GM10266 (cell line): Measurements from ENCODE around the gene APLF.

Source experiments
- DNase-seq: peaks from one replicate; pipeline ENCODE4 v3.0.0; 2012; ENCODE audit errors: extremely low spot score
- TF ChIP-seq, protein P1 (sequence below): IDR thresholded peaks from 2 replicates; pipeline ENCODE4 v1.5.1; 2012; ENCODE audit warnings: mild to moderate bottlenecking, low read depth; ENCODE audit not compliant: control insufficient read depth, insufficient read depth; ENCODE audit errors: missing control alignments

Gene APLF

DNA sequence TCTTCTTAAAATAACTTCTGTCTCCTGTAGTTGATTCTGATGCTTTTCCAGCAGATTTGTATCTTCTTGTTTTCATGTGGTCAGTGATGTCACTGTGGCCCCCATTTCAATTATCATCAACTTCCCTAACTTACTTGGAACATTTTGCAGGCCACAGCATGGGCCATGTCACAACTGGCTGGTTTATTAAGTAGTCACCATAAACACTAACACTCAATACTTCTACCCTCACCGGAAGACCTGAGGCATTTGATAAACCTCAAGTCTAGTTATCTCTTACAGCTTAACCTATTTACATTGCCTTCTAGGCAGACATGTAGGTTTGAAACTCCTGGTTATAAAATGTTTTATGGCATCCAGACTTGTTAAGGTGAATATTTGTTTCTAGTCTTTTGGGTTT lies 138.6 kb downstream of the APLF start:
- TF ChIP-seq, protein P1, sequence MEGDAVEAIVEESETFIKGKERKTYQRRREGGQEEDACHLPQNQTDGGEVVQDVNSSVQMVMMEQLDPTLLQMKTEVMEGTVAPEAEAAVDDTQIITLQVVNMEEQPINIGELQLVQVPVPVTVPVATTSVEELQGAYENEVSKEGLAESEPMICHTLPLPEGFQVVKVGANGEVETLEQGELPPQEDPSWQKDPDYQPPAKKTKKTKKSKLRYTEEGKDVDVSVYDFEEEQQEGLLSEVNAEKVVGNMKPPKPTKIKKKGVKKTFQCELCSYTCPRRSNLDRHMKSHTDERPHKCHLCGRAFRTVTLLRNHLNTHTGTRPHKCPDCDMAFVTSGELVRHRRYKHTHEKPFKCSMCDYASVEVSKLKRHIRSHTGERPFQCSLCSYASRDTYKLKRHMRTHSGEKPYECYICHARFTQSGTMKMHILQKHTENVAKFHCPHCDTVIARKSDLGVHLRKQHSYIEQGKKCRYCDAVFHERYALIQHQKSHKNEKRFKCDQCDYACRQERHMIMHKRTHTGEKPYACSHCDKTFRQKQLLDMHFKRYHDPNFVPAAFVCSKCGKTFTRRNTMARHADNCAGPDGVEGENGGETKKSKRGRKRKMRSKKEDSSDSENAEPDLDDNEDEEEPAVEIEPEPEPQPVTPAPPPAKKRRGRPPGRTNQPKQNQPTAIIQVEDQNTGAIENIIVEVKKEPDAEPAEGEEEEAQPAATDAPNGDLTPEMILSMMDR, result no peak
- no peak for DNase-seq

DNA sequence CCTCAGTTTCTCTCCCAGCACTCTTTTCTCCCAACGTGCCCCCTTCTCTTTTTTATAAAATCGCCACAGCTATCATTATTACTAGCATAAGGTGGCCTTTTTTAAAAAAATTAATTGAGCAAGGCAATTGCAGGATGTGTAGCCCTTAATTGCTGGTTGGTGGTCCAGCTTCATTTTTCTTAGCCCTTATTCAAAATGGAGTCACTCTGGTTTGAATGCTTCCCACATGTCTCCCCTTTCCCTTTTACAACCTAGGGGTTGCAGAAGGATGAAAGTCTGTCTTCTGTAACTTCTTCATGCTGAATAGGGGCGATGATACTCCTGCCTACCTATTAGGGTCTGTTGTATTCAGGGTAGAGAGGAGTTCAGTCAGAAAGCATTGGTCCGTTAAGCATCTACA lies 139.4 kb downstream of the APLF start:
- no peak for DNase-seq
- TF ChIP-seq, protein P1, result no peak

DNA sequence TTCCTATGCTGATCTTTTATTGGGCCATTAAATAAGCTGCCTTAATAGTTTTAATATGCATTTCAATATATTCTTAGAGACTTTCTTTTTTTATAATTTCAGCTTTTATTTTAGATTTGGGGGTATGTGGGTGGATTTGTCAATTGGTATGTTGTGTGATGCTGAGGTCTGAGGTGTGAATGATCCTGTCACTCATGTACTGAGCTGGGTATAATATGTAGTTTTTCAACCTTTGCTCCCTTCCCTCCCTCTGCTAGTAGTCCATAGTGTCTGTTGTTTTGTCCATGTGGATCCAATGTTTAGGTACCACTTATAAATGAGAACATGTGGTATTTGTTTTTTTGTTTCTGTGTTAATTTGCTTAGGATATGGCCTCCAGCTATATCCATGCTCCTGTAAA lies 140.5 kb downstream of the APLF start:
- DNase-seq, result no peak
- TF ChIP-seq, protein P1, result no peak

DNA sequence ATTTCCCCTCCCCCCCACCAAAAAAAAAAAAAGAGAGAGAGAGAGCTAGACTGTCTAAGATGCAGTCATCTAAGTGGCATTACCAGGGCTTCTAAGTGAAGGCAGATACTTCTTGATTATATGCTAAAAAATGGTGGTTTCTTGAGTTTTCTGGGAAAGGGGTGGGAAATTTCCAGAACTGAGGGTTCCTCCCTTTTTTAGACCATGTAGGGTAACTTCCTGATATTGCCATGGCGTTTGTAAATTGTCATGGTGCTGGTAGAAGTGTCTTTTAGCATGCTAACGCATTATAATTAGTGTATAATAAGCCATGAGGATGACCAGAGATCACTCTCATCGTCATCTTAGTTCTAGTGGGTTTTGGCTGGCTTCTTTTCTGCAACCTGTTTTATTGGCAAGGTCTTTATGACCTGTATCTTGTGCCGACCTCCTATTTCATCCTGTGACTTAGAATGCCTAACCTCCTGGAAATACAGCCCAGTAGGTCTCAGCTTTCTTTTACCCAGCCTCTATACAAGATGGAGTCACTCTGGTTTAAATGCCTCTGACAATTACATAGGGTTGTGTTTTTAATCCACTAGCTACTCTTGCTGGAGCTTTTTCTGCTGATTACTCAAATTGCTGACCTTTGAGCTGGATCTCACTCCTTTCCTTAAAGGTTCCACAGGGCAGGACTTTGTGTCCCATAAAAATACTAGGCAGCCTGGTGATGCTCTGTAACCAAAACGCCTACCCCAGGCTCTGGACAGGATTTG lies 145.6 kb downstream of the APLF start:
- no peak for DNase-seq
- TF ChIP-seq, protein P1, result no peak

DNA sequence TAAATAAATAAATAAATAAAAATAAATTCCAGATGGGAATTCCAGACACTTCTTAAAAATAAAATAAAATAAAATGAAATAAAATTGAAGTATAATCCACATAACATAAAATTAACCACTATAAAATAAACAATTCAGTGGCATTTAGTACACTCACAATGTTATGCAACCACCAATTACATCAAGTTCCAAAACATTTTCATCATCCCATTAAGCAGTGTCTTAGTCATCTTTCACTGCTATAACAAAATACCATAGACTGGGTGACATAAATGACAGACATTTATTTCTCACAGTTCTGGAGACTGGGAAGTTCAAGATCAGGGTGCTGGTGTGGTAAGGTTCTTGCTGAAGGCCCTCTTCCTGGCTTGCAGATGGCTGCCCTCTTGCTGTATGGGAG lies 153.4 kb downstream of the APLF start:
- DNase-seq, result no peak
- TF ChIP-seq, protein P1, result no peak

DNA sequence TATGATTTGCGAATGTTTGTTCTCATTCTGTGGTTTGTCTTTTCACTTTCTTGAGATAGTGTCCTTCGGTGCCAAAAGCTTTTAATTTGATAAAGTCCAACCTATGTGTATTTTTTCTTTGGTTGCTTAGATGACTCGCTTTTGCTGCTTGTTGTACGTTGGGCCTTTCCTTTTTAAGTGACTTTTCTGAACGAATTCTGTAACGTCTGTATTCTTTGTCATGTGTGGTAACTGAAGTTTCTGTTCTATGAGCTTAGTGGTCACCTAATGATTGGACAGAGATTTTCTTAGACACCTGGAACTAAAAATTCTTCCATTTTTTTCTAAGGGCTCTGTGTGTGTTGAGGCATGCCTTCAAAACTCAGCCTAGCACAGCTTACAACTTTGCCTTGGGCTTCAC lies 156.4 kb downstream of the APLF start:
- TF ChIP-seq, protein P1, result no peak
- no peak for DNase-seq

DNA sequence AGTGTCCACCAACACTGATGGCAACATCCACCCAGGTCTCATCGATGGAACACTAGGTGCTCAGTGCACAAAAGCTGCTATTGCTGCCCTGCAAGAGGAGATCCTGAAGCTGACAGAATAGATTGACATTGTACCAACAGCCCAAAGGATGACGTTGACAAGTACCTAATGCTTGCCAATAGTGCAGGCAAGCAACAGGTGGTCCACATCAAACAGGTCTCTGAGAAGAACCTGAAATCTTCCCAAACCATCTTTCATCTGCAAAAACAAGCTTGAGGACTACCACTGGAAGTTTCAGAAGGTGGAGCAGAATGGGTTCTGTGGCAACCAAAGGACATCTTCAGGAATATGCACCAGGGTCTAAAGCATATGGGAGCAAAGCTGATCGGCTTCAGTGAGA lies 160.2 kb downstream of the APLF start:
- no peak for DNase-seq
- TF ChIP-seq, protein P1, result no peak
